OCI-LY3 (cell line): Measurements from ENCODE around the gene RELT.

Experiments used
- CTCF ChIP-seq: fragments of 200-600, 300-600 bp; sonication (generic); IDR thresholded peaks from 2 replicates; pipeline ENCODE4 v1.5.1; 2014; ENCODE audit warnings: antibody characterized with exemption, low read length, low read depth
- EZH2phosphoT487 ChIP-seq: fragments of 200-600 bp; shearing (Covaris generic); IDR thresholded peaks from 2 replicates; pipeline ENCODE4 v1.6.1; 2018; ENCODE audit warnings: antibody characterized with exemption, mixed run types, low read depth

- TF ChIP-seq CTCF = no peak
- TF ChIP-seq EZH2phosphoT487 = no peak
Measured at GRCh38 chr11:73401217-73401923, 25.2 kb downstream of the RELT start.
